Mesenchymal stem cell (in vitro differentiated cells and primary cell): ENCODE data around the gene PPP1R7.

Source experiments
- DNase-seq: peaks from one replicate; pipeline ENCODE4 v3.0.0-alpha.2; 2013
- H2AFZ ChIP-seq: one replicate; pipeline ENCODE4 v1.6.1; 2013; ENCODE audit warnings: low read depth, mild to moderate bottlenecking, control low read depth, inconsistent platforms, low read length, moderate library complexity
- H2AK5ac ChIP-seq: 2 replicates; pipeline ENCODE4 v1.6.1; 2013; ENCODE audit warnings: low read length, moderate library complexity, mild to moderate bottlenecking, inconsistent platforms; ENCODE audit not compliant: severe bottlenecking
- H2BK120ac ChIP-seq: one replicate; pipeline ENCODE4 v1.6.1; 2013; ENCODE audit warnings: low read depth, mild to moderate bottlenecking, inconsistent platforms, low read length, moderate library complexity
- H2BK12ac ChIP-seq, 2 experiments: one replicate each; pipeline ENCODE4 v1.6.1; 2013; ENCODE audit warnings: inconsistent platforms in 2 of 2, low read length in 2 of 2, mild to moderate bottlenecking in 2 of 2, moderate library complexity in 2 of 2, control low read depth in 1 of 2
- H2BK15ac ChIP-seq: one replicate; pipeline ENCODE4 v1.6.1; 2013; ENCODE audit warnings: mild to moderate bottlenecking, low read depth, inconsistent platforms; ENCODE audit not compliant: poor library complexity, severe bottlenecking
- H2BK5ac ChIP-seq: 2 replicates; pipeline ENCODE4 v1.6.1; 2013; ENCODE audit warnings: low read depth, mild to moderate bottlenecking, low read length, control low read depth, inconsistent platforms; ENCODE audit not compliant: poor library complexity, severe bottlenecking
- H3K14ac ChIP-seq, 2 experiments: one replicate each; pipeline ENCODE4 v1.6.1; 2013; ENCODE audit warnings: inconsistent platforms in 2 of 2, low read length in 2 of 2, control low read depth in 1 of 2, mild to moderate bottlenecking in 1 of 2, moderate library complexity in 1 of 2
- H3K18ac ChIP-seq, 2 experiments: one replicate each; pipeline ENCODE4 v1.6.1; 2013; ENCODE audit warnings: inconsistent platforms in 2 of 2, low read length in 2 of 2, control low read depth in 1 of 2, low read depth in 1 of 2, mild to moderate bottlenecking in 1 of 2
- H3K23ac ChIP-seq, 2 experiments: one replicate each; pipeline ENCODE4 v1.6.1; 2013; ENCODE audit warnings: inconsistent platforms in 2 of 2, low read length in 2 of 2, mild to moderate bottlenecking in 2 of 2, moderate library complexity in 2 of 2, control low read depth in 1 of 2
- H3K27ac ChIP-seq: 2 replicates; pipeline ENCODE4 v1.5.1; 2013; ENCODE audit warnings: mild to moderate bottlenecking, moderate library complexity, low read length, control low read depth, inconsistent platforms; ENCODE audit not compliant: poor library complexity, severe bottlenecking
- H3K27me3 ChIP-seq, 2 experiments: 2 replicates each; pipeline versions ENCODE4 v1.6.1 to v1.7.0; 2013; ENCODE audit warnings: low read length in 2 of 2, mild to moderate bottlenecking in 2 of 2, moderate library complexity in 2 of 2, control low read depth in 1 of 2, inconsistent platforms in 1 of 2; ENCODE audit not compliant: control insufficient read depth in 1 of 2, insufficient read depth in 1 of 2
- H3K36me3 ChIP-seq, 2 experiments: 2 replicates each; pipeline versions ENCODE4 v1.6.1 to v1.7.0; 2013; ENCODE audit warnings: low read length in 2 of 2, control low read depth in 1 of 2, inconsistent platforms in 1 of 2, low read depth in 1 of 2, mild to moderate bottlenecking in 1 of 2; ENCODE audit not compliant: insufficient read depth in 2 of 2, control insufficient read depth in 1 of 2
- H3K4ac ChIP-seq, 2 experiments: one replicate each; pipeline ENCODE4 v1.6.1; 2013; ENCODE audit warnings: inconsistent platforms in 2 of 2, low read length in 2 of 2, mild to moderate bottlenecking in 2 of 2, moderate library complexity in 2 of 2, control low read depth in 1 of 2, low read depth in 1 of 2
- H3K4me1 ChIP-seq: 2 replicates; pipeline ENCODE4 v1.6.1; 2013; ENCODE audit warnings: low read depth, low read length, control low read depth; ENCODE audit not compliant: control insufficient read depth, insufficient read depth
- H3K4me2 ChIP-seq: 2 replicates; pipeline ENCODE4 v1.6.1; 2013; ENCODE audit warnings: low read length, mild to moderate bottlenecking, inconsistent platforms; ENCODE audit not compliant: poor library complexity, severe bottlenecking
- H3K4me3 ChIP-seq, 2 experiments: 2 replicates each; pipeline versions ENCODE4 v1.5.1 to v1.7.0; 2013; ENCODE audit warnings: low read length in 2 of 2, mild to moderate bottlenecking in 2 of 2, control low read depth in 1 of 2, low read depth in 1 of 2; ENCODE audit not compliant: insufficient read depth in 1 of 2
- H3K79me1 ChIP-seq: replicated peaks from 2 replicates; pipeline ENCODE4 v1.6.1; 2013; ENCODE audit warnings: mild to moderate bottlenecking, control low read depth, low read length, inconsistent platforms; ENCODE audit not compliant: poor library complexity, severe bottlenecking
- H3K9ac ChIP-seq: 2 replicates; pipeline ENCODE4 v1.7.0; 2013; ENCODE audit warnings: mild to moderate bottlenecking, low read length, moderate library complexity
- H3K9me3 ChIP-seq: 2 replicates; pipeline ENCODE4 v1.7.0; 2013; ENCODE audit warnings: mild to moderate bottlenecking, low read length; ENCODE audit not compliant: control insufficient read depth
- H4K8ac ChIP-seq: one replicate; pipeline ENCODE4 v1.6.1; 2013; ENCODE audit warnings: inconsistent platforms, mild to moderate bottlenecking, low read length, moderate library complexity
- H4K91ac ChIP-seq: one replicate; pipeline ENCODE4 v1.6.1; 2013; ENCODE audit warnings: mild to moderate bottlenecking, low read length, inconsistent platforms
- WGBS: methylation state at CpG from one replicate; pipeline ENCODE4 v1.1.7; 2013; ENCODE audit warnings: mixed read lengths; 5-methylcytosine and 5-hydroxymethylcytosine counted together

Gene PPP1R7

DNA sequence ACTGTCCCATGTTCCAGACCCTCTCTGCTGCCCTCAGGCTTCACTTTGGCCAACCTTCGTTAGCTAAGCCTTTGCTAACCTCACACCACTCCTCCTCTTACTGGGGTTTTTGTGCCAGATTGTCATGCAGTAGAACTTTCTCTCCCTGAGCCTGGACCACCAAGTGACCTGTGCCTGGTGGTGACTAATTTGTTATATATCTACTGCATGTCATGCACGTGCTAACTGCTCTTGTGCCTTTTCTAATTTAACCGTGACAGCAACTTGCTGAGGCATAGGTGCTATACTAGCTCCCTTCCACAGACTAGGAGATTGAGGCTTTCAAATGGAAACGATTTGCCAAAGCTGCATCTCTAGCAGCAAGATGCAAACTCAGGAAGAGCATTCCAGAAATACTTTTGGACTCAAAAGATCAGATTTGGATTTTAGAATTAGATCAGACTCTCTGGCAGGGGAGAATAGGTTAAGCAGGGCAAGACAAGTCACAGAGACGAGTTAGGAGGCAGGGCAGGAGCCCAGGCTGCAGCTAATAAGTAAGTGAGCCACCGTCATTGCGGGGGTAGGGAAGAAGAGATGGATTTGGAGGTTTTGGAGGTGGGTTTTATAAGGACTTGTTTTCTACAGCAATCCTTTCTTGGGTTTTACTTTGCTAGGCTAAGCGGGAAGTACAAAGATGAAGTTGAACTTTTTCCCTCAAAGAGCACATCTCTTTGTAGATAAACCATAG, 1.8 kb downstream of the PPP1R7 start:
- Histone ChIP-seq H3K4me2 (no peak overlapping the region), H3K14ac (no peak overlapping the region), H3K79me1 (peaks cover 30% of the 10 kb centered on the region), H3K27ac (no peak overlapping the region), H3K9ac (no peak overlapping the region), H3K9me3 (no peaks in the 10 kb centered on the region), H3K18ac (no peak overlapping the region), H2AK5ac (no peak overlapping the region), H2BK120ac (no peak overlapping the region), H3K4me1 (peaks cover 20% of the 10 kb centered on the region), H3K27me3 (no peaks in the 10 kb centered on the region), H2BK15ac (no peak overlapping the region), H4K91ac (no peak overlapping the region), H4K8ac (peak overlapping the region; percentile 19), H2BK5ac (no peak overlapping the region), H3K4me3 (peak overlapping the region in 1 of 2 experiments; percentile 97), H3K36me3 (peaks cover 8 to 18% of the 10 kb centered on the region in 2 experiments), H2AFZ (no peak overlapping the region), H2BK12ac (no peak overlapping the region), H3K23ac (peak overlapping the region in 1 of 2 experiments; percentile 23), H3K4ac (no peak overlapping the region)
- DNase-seq = no peak
- 81% methylated on average over 7 of the region's 8 CpGs for WGBS

DNA sequence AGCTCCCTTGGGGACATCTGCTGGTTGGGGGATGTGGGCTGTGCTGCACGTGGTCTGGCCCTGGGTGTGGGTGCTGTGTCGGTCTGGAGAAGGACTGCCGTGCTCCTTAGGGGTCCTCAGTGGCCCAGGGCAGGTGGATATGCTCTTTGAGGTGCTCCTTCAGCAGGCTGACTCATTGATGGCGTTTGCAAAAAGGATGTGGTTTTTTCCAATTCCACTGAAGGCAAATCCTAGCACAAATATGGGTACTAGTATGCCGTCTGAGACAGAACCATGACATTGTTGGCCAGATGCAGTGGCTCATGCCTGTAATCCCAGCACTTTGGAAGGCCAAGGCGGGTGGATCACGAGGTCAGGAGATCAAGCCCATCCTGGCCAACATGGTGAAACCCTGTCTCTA, 3.3 kb downstream of the PPP1R7 start:
- Histone ChIP-seq H3K14ac (no peak overlapping the region), H3K27me3 (no peaks in the 10 kb centered on the region), H2AFZ (no peak overlapping the region), H3K4ac (no peak overlapping the region), H4K91ac (peak overlapping the region; percentile 82), H3K18ac (no peak overlapping the region), H3K9me3 (no peaks in the 10 kb centered on the region), H3K4me1 (peaks cover 22% of the 10 kb centered on the region), H3K23ac (no peak overlapping the region), H3K4me2 (no peak overlapping the region), H3K79me1 (peaks cover 28% of the 10 kb centered on the region), H2BK120ac (no peak overlapping the region), H3K4me3 (no peak overlapping the region), H4K8ac (no peak overlapping the region), H2BK12ac (no peak overlapping the region), H2BK15ac (no peak overlapping the region), H2BK5ac (no peak overlapping the region), H3K27ac (no peak overlapping the region), H3K9ac (no peak overlapping the region), H2AK5ac (no peak overlapping the region), H3K36me3 (peaks cover 16 to 33% of the 10 kb centered on the region in 2 experiments)
- 67% methylated on average over 7 of the region's 7 CpGs for WGBS
- peak; percentile 6 for DNase-seq

DNA sequence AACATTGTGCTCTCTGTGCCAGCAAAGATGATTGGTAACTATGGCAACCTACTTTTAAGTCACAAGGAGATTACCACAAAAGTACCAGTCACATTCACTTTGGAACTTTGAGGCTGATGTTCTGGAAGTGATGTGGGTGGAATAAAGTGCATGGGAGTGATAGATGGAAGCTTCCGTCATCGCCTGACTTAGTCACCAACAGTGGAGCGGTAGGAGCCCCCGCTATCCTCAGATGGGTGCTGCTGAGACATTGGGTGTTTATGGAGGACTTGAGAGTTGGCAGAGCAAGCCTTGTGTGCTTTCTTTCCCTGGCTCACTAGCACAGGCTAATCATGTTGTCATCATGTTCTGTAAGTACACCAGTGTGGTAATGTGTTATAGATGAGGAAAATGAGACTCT, 4.6 kb downstream of the PPP1R7 start:
- no peak overlapping the region for H2AFZ ChIP-seq
- peak overlapping the region; percentile 35 for H3K9ac ChIP-seq
- 94% methylated on average over 4 of the region's 4 CpGs for WGBS
- no peaks in the 10 kb centered on the region for H3K27me3 ChIP-seq
- H4K91ac ChIP-seq = no peak overlapping the region
- no peak overlapping the region for H3K4ac ChIP-seq
- no peak overlapping the region for H4K8ac ChIP-seq
- no peak overlapping the region for H3K27ac ChIP-seq
- peaks cover 29% of the 10 kb centered on the region for H3K79me1 ChIP-seq
- no peak overlapping the region for H3K4me2 ChIP-seq
- peaks cover 20% of the 10 kb centered on the region for H3K4me1 ChIP-seq
- no peak overlapping the region for H2AK5ac ChIP-seq
- H2BK120ac ChIP-seq = no peak overlapping the region
- H2BK15ac ChIP-seq = no peak overlapping the region
- no peak overlapping the region for H2BK12ac ChIP-seq
- no peaks in the 10 kb centered on the region for H3K9me3 ChIP-seq
- DNase-seq = no peak
- H3K4me3 ChIP-seq = no peak overlapping the region
- no peak overlapping the region for H2BK5ac ChIP-seq
- no peak overlapping the region for H3K23ac ChIP-seq
- H3K18ac ChIP-seq = no peak overlapping the region
- peaks cover 22 to 45% of the 10 kb centered on the region in 2 experiments for H3K36me3 ChIP-seq
- H3K14ac ChIP-seq = no peak overlapping the region

DNA sequence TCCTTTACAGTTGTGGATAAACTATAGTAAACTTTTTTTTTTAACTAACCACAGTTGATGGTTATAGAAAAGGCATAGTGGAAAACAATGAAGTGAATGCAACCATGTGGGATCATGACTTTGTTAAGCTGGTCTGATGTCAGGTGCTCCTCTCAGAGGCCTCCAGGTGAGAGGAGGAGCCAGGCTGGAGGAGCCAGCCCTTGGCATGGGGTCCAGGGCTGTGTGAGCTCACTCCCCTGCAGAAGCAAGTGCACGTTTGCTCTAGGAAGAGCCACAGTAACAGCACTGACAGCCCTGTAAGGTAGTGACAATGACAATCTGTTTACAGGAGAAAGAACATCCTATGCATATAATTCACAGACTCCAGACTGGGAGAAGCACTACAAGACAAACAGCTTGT, 5.7 kb downstream of the PPP1R7 start:
- Histone ChIP-seq H2BK5ac (no peak overlapping the region), H3K4ac (no peak overlapping the region), H3K27ac (no peak overlapping the region), H2BK15ac (no peak overlapping the region), H3K36me3 (peaks cover 23 to 53% of the 10 kb centered on the region in 2 experiments), H2AK5ac (no peak overlapping the region), H4K91ac (no peak overlapping the region), H3K4me2 (no peak overlapping the region), H3K14ac (no peak overlapping the region), H2BK120ac (no peak overlapping the region), H2AFZ (no peak overlapping the region), H4K8ac (no peak overlapping the region), H3K18ac (no peak overlapping the region), H3K9me3 (no peaks in the 10 kb centered on the region), H3K9ac (no peak overlapping the region), H3K23ac (no peak overlapping the region), H3K4me3 (no peak overlapping the region), H3K4me1 (peaks cover 17% of the 10 kb centered on the region), H3K27me3 (no peaks in the 10 kb centered on the region), H3K79me1 (peaks cover 25% of the 10 kb centered on the region), H2BK12ac (no peak overlapping the region)
- no peak for DNase-seq
- WGBS = 60% methylated on average over 1 of the region's 1 CpG
